ENCODE results near the gene DCLK2. TPM values are rescaled to one million over a fixed set of nuclear protein-coding genes. Genes with fewer than 3 reads are reported as not detected.
"Not testable (repeated sequence)": the region's sequence is repeated elsewhere in the genome, so short reads cannot be mapped to it uniquely, and the experiment has no call there.

DCLK2 gene
- total RNA-seq, 3 donors from 2014 or later (not counting 1 experiment from before 2014, with no cell fraction given) = 0.31 TPM; not detected in 2

DNA sequence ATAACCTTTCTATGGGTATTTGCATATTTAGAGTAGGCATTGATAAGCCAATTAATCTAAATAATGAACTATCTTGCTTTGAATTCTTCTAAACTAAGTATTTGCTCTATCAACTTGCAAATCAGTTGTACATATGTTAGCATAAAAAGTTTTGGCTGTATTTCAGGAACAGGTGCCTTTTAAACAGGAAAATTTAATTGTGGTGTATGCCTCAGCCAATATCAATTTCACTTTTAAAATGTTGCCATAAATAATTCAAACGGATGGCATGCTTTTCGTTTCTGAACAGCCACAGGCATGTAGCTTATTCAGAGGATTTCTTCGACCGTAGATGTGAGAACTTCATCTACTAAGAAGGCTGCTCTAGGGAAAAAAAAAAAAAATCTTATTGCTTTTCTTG lies 99.9 kb downstream of the DCLK2 start:
- peaks cover 0 to 13% of the 10 kb centered on the region in 2 donors for H3K27me3 Mint-ChIP-seq (ENCODE audit: low read depth in 2 of 2)
- intact Hi-C loops (cut with micrococcal nuclease) = no loop called here
- WGBS (ENCODE audit: insufficient coverage) = 40% methylated on average over 4 of the region's 4 CpGs

DNA sequence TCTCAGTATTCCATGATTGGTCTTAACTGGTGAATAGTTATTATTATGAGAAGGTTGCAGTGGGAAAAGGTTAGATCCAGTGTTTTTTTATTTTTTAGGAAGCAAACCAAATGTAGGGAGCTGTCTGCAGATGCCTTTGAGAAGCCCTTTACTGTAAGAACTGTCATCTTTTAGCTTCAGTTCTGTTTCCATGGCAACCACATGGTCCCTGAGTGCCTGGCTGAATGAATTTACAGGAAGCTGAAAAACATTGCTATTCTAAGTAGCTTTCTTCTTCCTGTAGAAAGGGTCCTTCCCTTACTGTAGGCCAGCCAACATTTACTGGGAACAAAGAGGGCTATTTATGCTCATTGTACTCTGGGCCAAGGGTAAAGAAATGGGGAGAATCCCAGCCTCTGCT lies 103.3 kb downstream of the DCLK2 start:
- Mint-ChIP-seq H3K4me3 (no peak overlapping the region), H3K36me3 (no peaks in the 10 kb centered on the region), H3K4me1 (no peaks in the 10 kb centered on the region), H3K9me3 (no peaks in the 10 kb centered on the region), H3K27me3 (ENCODE audit: low read depth in 2 of 2) (peaks cover 0 to 7% of the 10 kb centered on the region in 2 donors), H3K27ac (no peak overlapping the region)
- ATAC-seq = no peak
- DNase-seq = no peak
- no peak overlapping the region for H3K27ac ChIP-seq (ENCODE audit: low read length)
- H3K27me3 ChIP-seq (ENCODE audit: control insufficient read depth, insufficient read depth, low read length) = no peaks in the 10 kb centered on the region
- TF ChIP-seq, protein P1, sequence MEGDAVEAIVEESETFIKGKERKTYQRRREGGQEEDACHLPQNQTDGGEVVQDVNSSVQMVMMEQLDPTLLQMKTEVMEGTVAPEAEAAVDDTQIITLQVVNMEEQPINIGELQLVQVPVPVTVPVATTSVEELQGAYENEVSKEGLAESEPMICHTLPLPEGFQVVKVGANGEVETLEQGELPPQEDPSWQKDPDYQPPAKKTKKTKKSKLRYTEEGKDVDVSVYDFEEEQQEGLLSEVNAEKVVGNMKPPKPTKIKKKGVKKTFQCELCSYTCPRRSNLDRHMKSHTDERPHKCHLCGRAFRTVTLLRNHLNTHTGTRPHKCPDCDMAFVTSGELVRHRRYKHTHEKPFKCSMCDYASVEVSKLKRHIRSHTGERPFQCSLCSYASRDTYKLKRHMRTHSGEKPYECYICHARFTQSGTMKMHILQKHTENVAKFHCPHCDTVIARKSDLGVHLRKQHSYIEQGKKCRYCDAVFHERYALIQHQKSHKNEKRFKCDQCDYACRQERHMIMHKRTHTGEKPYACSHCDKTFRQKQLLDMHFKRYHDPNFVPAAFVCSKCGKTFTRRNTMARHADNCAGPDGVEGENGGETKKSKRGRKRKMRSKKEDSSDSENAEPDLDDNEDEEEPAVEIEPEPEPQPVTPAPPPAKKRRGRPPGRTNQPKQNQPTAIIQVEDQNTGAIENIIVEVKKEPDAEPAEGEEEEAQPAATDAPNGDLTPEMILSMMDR (IDR thresholded peaks at IDR 0.05) = no peak
- no peaks in the 10 kb centered on the region for H3K9me3 ChIP-seq (ENCODE audit: control insufficient read depth, insufficient read depth, low read length)
- no peak overlapping the region for H3K4me3 ChIP-seq (ENCODE audit: low read length)
- H3K4me1 ChIP-seq (ENCODE audit: control insufficient read depth, insufficient read depth, low read length) = no peaks in the 10 kb centered on the region
- intact Hi-C loops (cut with micrococcal nuclease) = no loop called here
- H3K36me3 ChIP-seq (ENCODE audit: control insufficient read depth, insufficient read depth, low read length) = no peaks in the 10 kb centered on the region

More for the DNA sequence above, 99.9 kb downstream of the DCLK2 start:
- H3K4me3 ChIP-seq (ENCODE audit: low read length) = no peak overlapping the region
- no peaks in the 10 kb centered on the region for H3K36me3 ChIP-seq (ENCODE audit: control insufficient read depth, insufficient read depth, low read length)
- no peaks in the 10 kb centered on the region for H3K4me1 ChIP-seq (ENCODE audit: control insufficient read depth, insufficient read depth, low read length)
- no peaks in the 10 kb centered on the region for H3K27me3 ChIP-seq (ENCODE audit: control insufficient read depth, insufficient read depth, low read length)
- Mint-ChIP-seq H3K9me3 (no peaks in the 10 kb centered on the region), H3K27ac (no peak overlapping the region), H3K4me3 (no peak overlapping the region), H3K4me1 (no peaks in the 10 kb centered on the region), H3K36me3 (no peaks in the 10 kb centered on the region)
- H3K27ac ChIP-seq (ENCODE audit: low read length) = no peak overlapping the region
- H3K9me3 ChIP-seq (ENCODE audit: control insufficient read depth, insufficient read depth, low read length) = no peaks in the 10 kb centered on the region
- no peak for ATAC-seq
- TF ChIP-seq, protein P1 (IDR thresholded peaks at IDR 0.05) = no peak
- DNase-seq = no peak

DNA sequence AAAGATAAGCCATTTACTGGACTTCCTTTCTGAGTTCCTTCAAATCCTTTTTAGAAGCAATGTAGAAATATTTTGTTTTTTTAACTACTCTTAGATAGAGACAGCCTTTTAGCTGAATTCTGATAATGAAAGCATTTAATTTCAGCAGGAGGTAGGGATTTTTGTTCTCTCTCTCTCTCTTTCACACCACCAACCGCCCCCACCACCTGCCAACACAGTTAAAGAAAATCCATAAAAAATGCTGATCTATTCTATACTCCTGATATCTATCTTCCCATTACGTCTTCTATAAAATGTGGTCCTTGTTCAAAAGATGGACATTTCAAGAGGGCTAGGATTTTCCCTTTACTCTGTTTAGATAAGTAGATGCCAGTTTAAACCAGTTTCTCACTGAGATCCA lies 104.5 kb downstream of the DCLK2 start:
- TF ChIP-seq, protein P1 (IDR thresholded peaks at IDR 0.05) = no peak
- no peaks in the 10 kb centered on the region for H3K27me3 ChIP-seq (ENCODE audit: control insufficient read depth, insufficient read depth, low read length)
- no peaks in the 10 kb centered on the region for H3K36me3 ChIP-seq (ENCODE audit: control insufficient read depth, insufficient read depth, low read length)
- Mint-ChIP-seq H3K27ac (no peak overlapping the region), H3K4me1 (no peaks in the 10 kb centered on the region), H3K4me3 (no peak overlapping the region), H3K27me3 (ENCODE audit: low read depth in 2 of 2) (peaks cover 0 to 3% of the 10 kb centered on the region in 2 donors), H3K36me3 (no peaks in the 10 kb centered on the region), H3K9me3 (no peaks in the 10 kb centered on the region)
- intact Hi-C loops (cut with micrococcal nuclease) = no loop called here
- H3K4me1 ChIP-seq (ENCODE audit: control insufficient read depth, insufficient read depth, low read length) = no peaks in the 10 kb centered on the region
- ATAC-seq (no peak), DNase-seq (no peak)
- no peak overlapping the region for H3K27ac ChIP-seq (ENCODE audit: low read length)
- no peak overlapping the region for H3K4me3 ChIP-seq (ENCODE audit: low read length)
- WGBS (ENCODE audit: insufficient coverage) = 80% methylated on average over 1 of the region's 2 CpGs
- no peaks in the 10 kb centered on the region for H3K9me3 ChIP-seq (ENCODE audit: control insufficient read depth, insufficient read depth, low read length)

DNA sequence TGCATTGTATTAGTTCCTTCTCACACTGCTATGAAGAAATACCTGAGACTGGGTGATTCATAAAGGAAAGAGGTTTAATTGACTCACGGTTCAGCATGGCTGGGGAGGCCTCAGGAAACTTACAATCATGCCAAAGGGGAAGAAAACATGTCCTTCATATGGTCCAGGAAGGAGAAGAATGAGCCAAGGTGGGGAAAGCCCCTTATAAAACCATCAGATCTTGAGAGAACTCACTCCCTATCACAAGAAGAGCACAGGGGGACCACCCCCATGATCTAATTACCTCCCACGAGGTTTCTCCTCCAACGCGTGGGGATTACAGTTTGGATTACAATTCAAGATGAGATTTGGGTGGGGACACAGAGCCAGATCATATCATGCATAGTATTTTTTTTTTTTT lies 106.8 kb downstream of the DCLK2 start:
- H3K4me3 ChIP-seq (ENCODE audit: low read length); H3K27me3 Mint-ChIP-seq (ENCODE audit: low read depth in 2 of 2); DNase-seq; H3K4me1 ChIP-seq (ENCODE audit: control insufficient read depth, insufficient read depth, low read length); intact Hi-C loops (cut with micrococcal nuclease); H3K4me1 Mint-ChIP-seq; H3K4me3 Mint-ChIP-seq; H3K36me3 Mint-ChIP-seq; H3K27me3 ChIP-seq (ENCODE audit: control insufficient read depth, insufficient read depth, low read length); H3K27ac ChIP-seq (ENCODE audit: low read length); H3K36me3 ChIP-seq (ENCODE audit: control insufficient read depth, insufficient read depth, low read length); H3K9me3 ChIP-seq (ENCODE audit: control insufficient read depth, insufficient read depth, low read length); H3K27ac Mint-ChIP-seq; H3K9me3 Mint-ChIP-seq; ATAC-seq: not testable (repeated sequence)
- WGBS (ENCODE audit: insufficient coverage) = 85% methylated on average over 4 of the region's 4 CpGs
